GM18873 (cell line): Measurements from ENCODE around the gene TMTC1.

Experiments used
- ATAC-seq: cut with Tn5 transposase; IDR thresholded peaks from one replicate; pipeline ENCODE4 v1.9.1; 2021; ENCODE audit warnings: mild to moderate bottlenecking, moderate library complexity, moderate number of reproducible peaks; ENCODE audit not compliant: unreplicated experiment, low FRiP score

Gene TMTC1

GRCh38 chr12:29627221-29627620, 156.5 kb downstream of the TMTC1 start:
- no peak for ATAC-seq

GRCh38 chr12:29625359-29625953, 158.3 kb downstream of the TMTC1 start:
- ATAC-seq, result no peak

GRCh38 chr12:29622251-29622650, 161.5 kb downstream of the TMTC1 start:
- ATAC-seq, result no peak

GRCh38 chr12:29620030-29620429, 163.7 kb downstream of the TMTC1 start:
- no peak for ATAC-seq

GRCh38 chr12:29617407-29617803, 166.3 kb downstream of the TMTC1 start:
- ATAC-seq, result no peak

- no peak for ATAC-seq
Measured at GRCh38 chr12:29616664-29617406, 166.9 kb downstream of the TMTC1 start.

GRCh38 chr12:29614694-29615325, 168.9 kb downstream of the TMTC1 start:
- no peak for ATAC-seq

- no peak for ATAC-seq
Measured at GRCh38 chr12:29612912-29613311, 170.8 kb downstream of the TMTC1 start.

GRCh38 chr12:29611906-29612305, 171.8 kb downstream of the TMTC1 start:
- ATAC-seq, result no peak

- ATAC-seq, result no peak
Measured at GRCh38 chr12:29610473-29611170, 173.1 kb downstream of the TMTC1 start.

GRCh38 chr12:29609431-29610215, 174.1 kb downstream of the TMTC1 start:
- no peak for ATAC-seq

GRCh38 chr12:29608581-29608980, 175.2 kb downstream of the TMTC1 start:
- no peak for ATAC-seq

GRCh38 chr12:29599381-29599780, 184.4 kb downstream of the TMTC1 start:
- no peak for ATAC-seq

- no peak for ATAC-seq
Measured at GRCh38 chr12:29595071-29595755, 188.5 kb downstream of the TMTC1 start.

- ATAC-seq, result no peak
Measured at GRCh38 chr12:29593001-29593400, 190.7 kb downstream of the TMTC1 start.

GRCh38 chr12:29591140-29592020, 192.4 kb downstream of the TMTC1 start:
- no peak for ATAC-seq

- no peak for ATAC-seq
Measured at GRCh38 chr12:29589851-29590250, 193.9 kb downstream of the TMTC1 start.

- no peak for ATAC-seq
Measured at GRCh38 chr12:29589286-29589820, 194.4 kb downstream of the TMTC1 start.
